K562 (cell line): ENCODE data around the gene RHOBTB3. TPM values are rescaled to one million over a fixed set of nuclear protein-coding genes. Genes with fewer than 3 reads are reported as not detected.

Source experiments
- ATAC-seq: fragments of 200-7000 bp; cut with Tn5 transposase; 3 replicates; pipeline ENCODE4 v1.9.1; 2020; ENCODE audit warnings: moderate library complexity
- BruUV-seq: library from RNA; stranded (reverse); fragments of 400-500 nt; replicated peaks from 2 replicates; lab custom pipeline; 2021; lab: Mats Ljungman, UMichigan
- CTCF ChIA-PET: fragments of 300-600 bp; formaldehyde crosslinking; extraction: SDS; loops from one replicate; lab custom pipeline; 2021; ENCODE audit warnings: low intra/inter-chr PET ratio; lab: Yijun Ruan, JAX
- POLR2A ChIA-PET: fragments of 300-600, 350-650 bp; sonication (Branson Sonifier 250); formaldehyde crosslinking; extraction: SDS; loops from one replicate; lab custom pipeline; 2021; ENCODE audit warnings: antibody characterized with exemption, inconsistent platforms; lab: Yijun Ruan, JAX
- DNase-seq, 4 experiments: peaks; one replicate each; pipeline versions ENCODE4 v3.0.0 to v3.0.0-alpha.2; 2011 to 2018; ENCODE audit warnings: low spot score in 3 of 4, mixed read lengths in 3 of 4; ENCODE audit errors: extremely low read depth in 1 of 4
- FAIRE-seq: peaks from 2 replicates; lab custom pipeline; 2011; peaks lifted over from hg19 to GRCh38; lab: Jason Lieb, UNC
- H2AFZ ChIP-seq: 2 replicates; pipeline ENCODE4 v1.6.0; 2011; ENCODE audit warnings: low read depth, low read length, control low read depth, inconsistent platforms
- H3K27ac ChIP-seq: fragments of 200-600 bp; 3 replicates; pipeline ENCODE4 v1.8.0; 2011; ENCODE audit warnings: low read depth, mild to moderate bottlenecking, control low read depth, inconsistent platforms, low read length, moderate library complexity, mixed read lengths; ENCODE audit errors: extremely low read depth
- H3K27me3 ChIP-seq, 2 experiments: fragments of 300-600 bp in 1 of 2; 2 replicates in 1 of 2; 3 replicates in 1 of 2; pipeline versions ENCODE4 v1.6.0 to v1.8.0; 2011; ENCODE audit warnings: inconsistent platforms in 2 of 2, low read length in 2 of 2, mild to moderate bottlenecking in 1 of 2, mixed read lengths in 1 of 2, moderate library complexity in 1 of 2; ENCODE audit not compliant: control insufficient read depth in 2 of 2, insufficient read depth in 2 of 2
- H3K36me3 ChIP-seq: fragments of 300-600 bp; 3 replicates; pipeline ENCODE4 v1.8.0; 2011; ENCODE audit warnings: mild to moderate bottlenecking, low read length, inconsistent platforms; ENCODE audit not compliant: control insufficient read depth, insufficient read depth
- H3K4me1 ChIP-seq, 2 experiments: fragments of 200-600 bp in 1 of 2; replicated peaks in 1 of 2; 2 replicates in 1 of 2; 3 replicates in 1 of 2; pipeline versions ENCODE4 v1.5.1 to v1.8.0; 2011; ENCODE audit warnings: inconsistent platforms in 2 of 2, low read length in 2 of 2, mild to moderate bottlenecking in 1 of 2, mixed read lengths in 1 of 2, moderate library complexity in 1 of 2; ENCODE audit not compliant: control insufficient read depth in 2 of 2, insufficient read depth in 2 of 2
- H3K4me2 ChIP-seq: 2 replicates; pipeline ENCODE4 v1.6.1; 2011; ENCODE audit warnings: low read length, control low read depth, inconsistent platforms, mixed read lengths; ENCODE audit not compliant: insufficient read depth
- H3K4me3 ChIP-seq: fragments of 200-600 bp; sonication (generic), shearing (Covaris generic); 2 replicates; pipeline ENCODE4 v1.5.1; 2016; ENCODE audit warnings: control low read depth, inconsistent platforms
- H3K79me2 ChIP-seq: fragments of 200-600 bp; 3 replicates; pipeline ENCODE4 v1.8.0; 2011; ENCODE audit warnings: low read length, inconsistent platforms; ENCODE audit not compliant: control insufficient read depth, insufficient read depth
- H3K9ac ChIP-seq, 2 experiments: 2 replicates each; pipeline versions ENCODE4 v1.6.0 to v1.6.1; 2011; ENCODE audit warnings: low read depth in 2 of 2, low read length in 2 of 2, control low read depth in 1 of 2, inconsistent platforms in 1 of 2, mild to moderate bottlenecking in 1 of 2, mixed read lengths in 1 of 2; ENCODE audit not compliant: insufficient read depth in 1 of 2
- H3K9me1 ChIP-seq: one replicate; pipeline ENCODE4 v1.6.0; 2011; ENCODE audit warnings: inconsistent platforms, mild to moderate bottlenecking, low read length, moderate library complexity; ENCODE audit not compliant: control insufficient read depth, insufficient read depth
- H3K9me3 ChIP-seq: replicated peaks from 2 replicates; pipeline ENCODE4 v1.5.1; 2011; ENCODE audit warnings: low read depth, low read length, inconsistent platforms; ENCODE audit not compliant: control insufficient read depth, insufficient read depth
- H4K20me1 ChIP-seq: replicated peaks from 2 replicates; pipeline ENCODE4 v1.6.1; 2011; ENCODE audit warnings: low read length, inconsistent platforms, mixed read lengths; ENCODE audit not compliant: control insufficient read depth, insufficient read depth
- EZH2 ChIP-seq: IDR thresholded peaks from 2 replicates; pipeline ENCODE4 v1.6.1; 2012; ENCODE audit warnings: low read depth, mild to moderate bottlenecking, inconsistent platforms, low read length, borderline replicate concordance
- POLR2AphosphoS5 ChIP-seq: IDR thresholded peaks from 2 replicates; pipeline ENCODE4 v1.6.1; 2011; ENCODE audit warnings: mild to moderate bottlenecking, low read depth, low read length, moderate library complexity; ENCODE audit not compliant: control insufficient read depth, insufficient read depth
- POLR2G ChIP-seq: fragments of 200-400 bp; formaldehyde crosslinking; IDR thresholded peaks from 2 replicates; pipeline ENCODE4 v1.6.1; 2017; ENCODE audit warnings: low read depth, mild to moderate bottlenecking, antibody characterized with exemption, low read length, moderate library complexity
- RBFOX2 ChIP-seq: fragments of 200-400 bp; formaldehyde crosslinking; IDR thresholded peaks from 2 replicates; pipeline ENCODE4 v1.6.1; 2017; ENCODE audit warnings: low read depth, mild to moderate bottlenecking, low read length, moderate library complexity
- SIN3B ChIP-seq: fragments of 450-650 bp; IDR thresholded peaks from 2 replicates; pipeline ENCODE4 v1.6.1; 2017; ENCODE audit warnings: low read depth, mild to moderate bottlenecking, moderate library complexity
- U2AF1 ChIP-seq: fragments of 200-400 bp; formaldehyde crosslinking; optimal IDR thresholded peaks from 2 replicates; pipeline ENCODE3; 2017; ENCODE audit warnings: mild to moderate bottlenecking, low read depth, low read length, moderate library complexity
- ZNF318 ChIP-seq, 2 experiments: fragments of 450-650 bp; IDR thresholded peaks; 2 replicates each; pipeline ENCODE4 v1.6.1; 2016; ENCODE audit warnings: mild to moderate bottlenecking in 2 of 2, borderline replicate concordance in 1 of 2, low read depth in 1 of 2, moderate library complexity in 1 of 2
- ZSCAN29 ChIP-seq: fragments of 450-650 bp; IDR thresholded peaks from 2 replicates; pipeline ENCODE4 v1.6.1; 2017
- WGBS: fragments of 100-300 bp; shearing (Covaris generic); methylation state at CpG from one replicate; pipeline ENCODE4 v1.1.6; 2016; ENCODE audit warnings: low coverage, mixed read lengths; ENCODE audit not compliant: insufficient coverage; ENCODE audit errors: missing lambda C conversion rate; 5-methylcytosine and 5-hydroxymethylcytosine counted together
- in situ Hi-C: fragments of 300-500 bp; cut with MboI; formaldehyde crosslinking; loops from 4 replicates; pipeline ENCODE4 v1.15.0; 2018; ENCODE audit warnings: inconsistent platforms, mixed read lengths
- intact Hi-C: fragments of 100-400 bp; cut with micrococcal nuclease; formaldehyde crosslinking; loops from 2 replicates; pipeline ENCODE4 v1.14.2; 2022
- polyA plus RNA-seq, 8 experiments: library from polyadenylated mRNA; depleted of rRNA in 4 of 8; stranded (reverse) in 5 of 8; unstranded in 3 of 8; fragments of >200 nt; fragmentation: Nextera tagmentation in 2 of 8; fragmentation: Illumina TruSeq in 1 of 8; extraction: Ambion mirVana in 2 of 8; extraction: Trizol in 1 of 8; gene quantifications; 2 replicates each; pipeline versions ENCODE4 v1.2.1 to v1.2.3, GENCODE V29; 2011 to 2014; ENCODE audit warnings: inconsistent platforms in 1 of 8, missing spikeins in 1 of 8
- total RNA-seq, 7 experiments: library from RNA; depleted of rRNA in 6 of 7; stranded (reverse); fragments of >200 nt in 6 of 7; fragmentation: Illumina TruSeq in 2 of 7; extraction: Trizol in 2 of 7; gene quantifications; 2 replicates each; pipeline versions ENCODE4 v1.2.1 to v1.2.3, GENCODE V29; 2011 to 2021; ENCODE audit warnings: low replicate concordance in 1 of 7

The RHOBTB3 gene
- total and polyA plus RNA-seq, 9 of the 15 experiments (the other 6 are each of a cell fraction or from before 2014, with no cell fraction given), result 39.7 to 143 (median 115) TPM

GRCh38 chr5:95733107-95733665, 2.0 kb downstream of the RHOBTB3 start:
- Histone ChIP-seq H3K4me1 (peaks cover 21 to 34% of the 10 kb centered on the region in 2 experiments), H3K79me2 (peaks cover 88% of the 10 kb centered on the region), H3K36me3 (peaks cover 59% of the 10 kb centered on the region), H4K20me1 (no peaks in the 10 kb centered on the region), H3K9ac (peak overlapping the region; percentile 92 to 94; a peak in 3 of 4 replicates), H3K4me2 (peak overlapping the region; percentile 80), H2AFZ (no peak overlapping the region), H3K27me3 (no peaks in the 10 kb centered on the region; a peak in 1 of 5 replicates), H3K27ac (peak overlapping the region; percentile 85; the same call in 2 of the 3 replicates), H3K4me3 (peak overlapping the region; percentile 81), H3K9me1 (no peaks in the 10 kb centered on the region), H3K9me3 (no peaks in the 10 kb centered on the region)
- intact Hi-C loops (loop anchor here (5.0 kb wide), 1 partner anchor 109 kb away; no protein-coding TSS in a partner anchor), in situ Hi-C loops (no loop called here)
- WGBS, result 0% methylated on average over 9 of the region's 9 CpGs
- FAIRE-seq, result no peak
- ChIA-PET POLR2A (interaction anchor here (0.6 to 4.1 kb wide), 7 partner anchors 8 to 72 kb away, joined by 3 to 18 read pairs (median 4); no protein-coding TSS in a partner anchor), CTCF (interaction anchor here (0.7 kb wide), 1 partner anchor 69 kb away, joined by 3 read pairs; no protein-coding TSS in a partner anchor)
- ATAC-seq, result no peak
- no peak for DNase-seq
- BruUV-seq, result no TSS peak
- TF ChIP-seq POLR2G (peak; percentile 30; the same call in 1 of the 2 replicates), EZH2 (no peak), RBFOX2 (peak; percentile 55), ZSCAN29 (peak; percentile 98), POLR2AphosphoS5 (0 out of 2 replicates have a peak, but pooled peaks have one; percentile 1), ZNF318 (IDR thresholded peaks at IDR 0.05; ENCODE audit: borderline replicate concordance in 1 of 2, low read depth in 1 of 2) (0 out of 4 replicates have a peak, but pooled peaks of 1 of the 2 experiments have one; percentile 56), SIN3B (no peak), U2AF1 (no peak)
